K562 (cell line): Measurements from ENCODE around the gene USP10. TPM values are rescaled to one million over a fixed set of nuclear protein-coding genes. Genes with fewer than 3 reads are reported as not detected.
A peak's percentile ranks its signal among the peaks of the same experiment; 100 is the strongest.

ENCODE experiments used
- ATF1 ChIP-seq, 2 experiments: fragments of 450-650 bp in 1 of 2; IDR thresholded peaks; 2 replicates each; pipeline ENCODE4 v1.6.1; 2016; ENCODE audit warnings: missing compliant biosample characterization in 1 of 2, missing genetic modification characterization in 1 of 2
- BCL6 ChIP-seq: fragments of 250-450 bp; sonication (Bioruptor Pico); IDR thresholded peaks from 2 replicates; pipeline ENCODE4 v1.4.0; 2020
- CGGBP1 ChIP-seq: fragments of 250-450 bp; sonication (Bioruptor Pico); IDR thresholded peaks from 2 replicates; pipeline ENCODE4 v1.9.0; 2021; ENCODE audit warnings: mild to moderate bottlenecking
- CHD1 ChIP-seq: fragments of 200-600 bp; sonication (generic); IDR thresholded peaks from one replicate; pipeline ENCODE4 v1.6.1; 2012; ENCODE audit warnings: mild to moderate bottlenecking, moderate library complexity, low read length, inconsistent platforms
- E2F3 ChIP-seq: fragments of 250-450 bp; sonication (Bioruptor Pico); IDR thresholded peaks from 2 replicates; pipeline ENCODE4 v1.4.0; 2020; ENCODE audit warnings: mild to moderate bottlenecking
- ELF4 ChIP-seq: fragments of 450-650 bp; formaldehyde crosslinking; IDR thresholded peaks from 2 replicates; pipeline ENCODE4 v1.4.0; 2022; ENCODE audit warnings: missing genetic modification characterization
- FOXK2 ChIP-seq, 2 experiments: fragments of 450-650 bp; IDR thresholded peaks in 1 of 2; conservative IDR thresholded peaks in 1 of 2; 2 replicates each; pipeline ENCODE4 v1.6.1; 2016; ENCODE audit warnings: low read depth in 2 of 2, mild to moderate bottlenecking in 1 of 2
- HOXB6 ChIP-seq: fragments of 250-450 bp; sonication (Bioruptor Pico); IDR thresholded peaks from 2 replicates; pipeline ENCODE4 v1.5.1; 2022; ENCODE audit warnings: mild to moderate bottlenecking, borderline replicate concordance
- KAT2B ChIP-seq: IDR thresholded peaks from one replicate; pipeline ENCODE4 v1.6.1; 2012; ENCODE audit warnings: low read depth, mild to moderate bottlenecking, control low read depth, inconsistent platforms, low read length, moderate library complexity
- MCM3 ChIP-seq: fragments of 450-650 bp; IDR thresholded peaks from 2 replicates; pipeline ENCODE4 v1.6.1; 2016
- NFATC3 ChIP-seq: fragments of 450-650 bp; IDR thresholded peaks from 2 replicates; pipeline ENCODE4 v1.6.1; 2017; ENCODE audit warnings: mild to moderate bottlenecking
- POLR2B ChIP-seq: fragments of 450-650 bp; IDR thresholded peaks from 2 replicates; pipeline ENCODE4 v1.6.1; 2018; ENCODE audit warnings: low read depth; ENCODE audit not compliant: partially characterized antibody
- POLR3A ChIP-seq: IDR thresholded peaks from 2 replicates; pipeline ENCODE4 v1.6.1; 2011; ENCODE audit warnings: borderline replicate concordance, mild to moderate bottlenecking, moderate library complexity; ENCODE audit not compliant: insufficient read length, insufficient read depth; ENCODE audit errors: extremely low read depth
- RBM15 ChIP-seq: fragments of 200-400 bp; formaldehyde crosslinking; IDR thresholded peaks from 2 replicates; pipeline ENCODE4 v1.6.1; 2018; ENCODE audit warnings: mild to moderate bottlenecking, low read length, moderate library complexity; ENCODE audit not compliant: insufficient read depth
- RFX5 ChIP-seq: IDR thresholded peaks from 2 replicates; pipeline ENCODE4 v1.6.1; 2011; ENCODE audit warnings: low read depth, mild to moderate bottlenecking, improper control_type of control experiment, low read length
- TBL1XR1 ChIP-seq, 2 experiments: IDR thresholded peaks; 2 replicates each; pipeline ENCODE4 v1.6.1; 2012; ENCODE audit warnings: improper control_type of control experiment in 2 of 2, low read length in 2 of 2, mild to moderate bottlenecking in 1 of 2
- U2AF2 ChIP-seq: fragments of 200-400 bp; formaldehyde crosslinking; optimal IDR thresholded peaks from 2 replicates; pipeline ENCODE3; 2017; ENCODE audit warnings: low read depth, mild to moderate bottlenecking, low read length
- ZFP30 ChIP-seq: fragments of 250-450 bp; sonication (Bioruptor Pico); IDR thresholded peaks from 2 replicates; pipeline ENCODE4 v1.8.0; 2022; ENCODE audit warnings: moderate library complexity, mild to moderate bottlenecking, inconsistent platforms, borderline replicate concordance
- ZNF224 ChIP-seq: sonication (generic); formaldehyde crosslinking; IDR thresholded peaks from 2 replicates; pipeline ENCODE4 v1.8.0; 2022; ENCODE audit warnings: mild to moderate bottlenecking, missing genetic modification reagents
- ZNF551 ChIP-seq: fragments of 250-450 bp; sonication (Bioruptor Pico); IDR thresholded peaks from 2 replicates; pipeline ENCODE4 v1.5.0; 2021; ENCODE audit warnings: mild to moderate bottlenecking, moderate library complexity
- polyA plus RNA-seq, 8 experiments: library from polyadenylated mRNA; depleted of rRNA in 4 of 8; stranded (reverse) in 5 of 8; unstranded in 3 of 8; fragments of >200 nt; fragmentation: Nextera tagmentation in 2 of 8; fragmentation: Illumina TruSeq in 1 of 8; extraction: Ambion mirVana in 2 of 8; extraction: Trizol in 1 of 8; gene quantifications; 2 replicates each; pipeline versions ENCODE4 v1.2.1 to v1.2.3, GENCODE V29; 2011 to 2014; ENCODE audit warnings: inconsistent platforms in 1 of 8, missing spikeins in 1 of 8
- total RNA-seq, 7 experiments: library from RNA; depleted of rRNA in 6 of 7; stranded (reverse); fragments of >200 nt in 6 of 7; fragmentation: Illumina TruSeq in 2 of 7; extraction: Trizol in 2 of 7; gene quantifications; 2 replicates each; pipeline versions ENCODE4 v1.2.1 to v1.2.3, GENCODE V29; 2011 to 2021; ENCODE audit warnings: low replicate concordance in 1 of 7
- TF ChIP-seq, protein P1 (sequence below): fragments of 250-450 bp; sonication (Bioruptor Pico); IDR thresholded peaks from 2 replicates; pipeline ENCODE4 v1.5.0; 2020; ENCODE audit warnings: mild to moderate bottlenecking
- TF ChIP-seq, protein P2 (sequence below): fragments of 250-450 bp; sonication (Bioruptor Pico); IDR thresholded peaks from 2 replicates; pipeline ENCODE4 v1.4.0; 2020

The USP10 gene
- total and polyA plus RNA-seq, 9 of the 15 experiments (the other 6 are each of a cell fraction or from before 2014, with no cell fraction given): 61.7 to 197 (median 116) TPM

- TF ChIP-seq, protein P1, sequence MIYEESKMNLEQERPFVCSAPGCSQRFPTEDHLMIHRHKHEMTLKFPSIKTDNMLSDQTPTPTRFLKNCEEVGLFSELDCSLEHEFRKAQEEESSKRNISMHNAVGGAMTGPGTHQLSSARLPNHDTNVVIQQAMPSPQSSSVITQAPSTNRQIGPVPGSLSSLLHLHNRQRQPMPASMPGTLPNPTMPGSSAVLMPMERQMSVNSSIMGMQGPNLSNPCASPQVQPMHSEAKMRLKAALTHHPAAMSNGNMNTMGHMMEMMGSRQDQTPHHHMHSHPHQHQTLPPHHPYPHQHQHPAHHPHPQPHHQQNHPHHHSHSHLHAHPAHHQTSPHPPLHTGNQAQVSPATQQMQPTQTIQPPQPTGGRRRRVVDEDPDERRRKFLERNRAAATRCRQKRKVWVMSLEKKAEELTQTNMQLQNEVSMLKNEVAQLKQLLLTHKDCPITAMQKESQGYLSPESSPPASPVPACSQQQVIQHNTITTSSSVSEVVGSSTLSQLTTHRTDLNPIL (CRISPR knock-in tag): no peak
- TF ChIP-seq TBL1XR1 (IDR thresholded peaks at IDR 0.05; ENCODE audit: low read length in 2 of 2): no peak
- TF ChIP-seq CHD1: no peak
- no peak for TF ChIP-seq MCM3
- no peak for TF ChIP-seq FOXK2 (conservative IDR thresholded peaks at IDR 0.05 in 1 of 2, IDR thresholded peaks at IDR 0.05 in 1 of 2; ENCODE audit: low read depth in 2 of 2)
- no peak for TF ChIP-seq ZNF551 (CRISPR knock-in tag)
- TF ChIP-seq, protein P2, sequence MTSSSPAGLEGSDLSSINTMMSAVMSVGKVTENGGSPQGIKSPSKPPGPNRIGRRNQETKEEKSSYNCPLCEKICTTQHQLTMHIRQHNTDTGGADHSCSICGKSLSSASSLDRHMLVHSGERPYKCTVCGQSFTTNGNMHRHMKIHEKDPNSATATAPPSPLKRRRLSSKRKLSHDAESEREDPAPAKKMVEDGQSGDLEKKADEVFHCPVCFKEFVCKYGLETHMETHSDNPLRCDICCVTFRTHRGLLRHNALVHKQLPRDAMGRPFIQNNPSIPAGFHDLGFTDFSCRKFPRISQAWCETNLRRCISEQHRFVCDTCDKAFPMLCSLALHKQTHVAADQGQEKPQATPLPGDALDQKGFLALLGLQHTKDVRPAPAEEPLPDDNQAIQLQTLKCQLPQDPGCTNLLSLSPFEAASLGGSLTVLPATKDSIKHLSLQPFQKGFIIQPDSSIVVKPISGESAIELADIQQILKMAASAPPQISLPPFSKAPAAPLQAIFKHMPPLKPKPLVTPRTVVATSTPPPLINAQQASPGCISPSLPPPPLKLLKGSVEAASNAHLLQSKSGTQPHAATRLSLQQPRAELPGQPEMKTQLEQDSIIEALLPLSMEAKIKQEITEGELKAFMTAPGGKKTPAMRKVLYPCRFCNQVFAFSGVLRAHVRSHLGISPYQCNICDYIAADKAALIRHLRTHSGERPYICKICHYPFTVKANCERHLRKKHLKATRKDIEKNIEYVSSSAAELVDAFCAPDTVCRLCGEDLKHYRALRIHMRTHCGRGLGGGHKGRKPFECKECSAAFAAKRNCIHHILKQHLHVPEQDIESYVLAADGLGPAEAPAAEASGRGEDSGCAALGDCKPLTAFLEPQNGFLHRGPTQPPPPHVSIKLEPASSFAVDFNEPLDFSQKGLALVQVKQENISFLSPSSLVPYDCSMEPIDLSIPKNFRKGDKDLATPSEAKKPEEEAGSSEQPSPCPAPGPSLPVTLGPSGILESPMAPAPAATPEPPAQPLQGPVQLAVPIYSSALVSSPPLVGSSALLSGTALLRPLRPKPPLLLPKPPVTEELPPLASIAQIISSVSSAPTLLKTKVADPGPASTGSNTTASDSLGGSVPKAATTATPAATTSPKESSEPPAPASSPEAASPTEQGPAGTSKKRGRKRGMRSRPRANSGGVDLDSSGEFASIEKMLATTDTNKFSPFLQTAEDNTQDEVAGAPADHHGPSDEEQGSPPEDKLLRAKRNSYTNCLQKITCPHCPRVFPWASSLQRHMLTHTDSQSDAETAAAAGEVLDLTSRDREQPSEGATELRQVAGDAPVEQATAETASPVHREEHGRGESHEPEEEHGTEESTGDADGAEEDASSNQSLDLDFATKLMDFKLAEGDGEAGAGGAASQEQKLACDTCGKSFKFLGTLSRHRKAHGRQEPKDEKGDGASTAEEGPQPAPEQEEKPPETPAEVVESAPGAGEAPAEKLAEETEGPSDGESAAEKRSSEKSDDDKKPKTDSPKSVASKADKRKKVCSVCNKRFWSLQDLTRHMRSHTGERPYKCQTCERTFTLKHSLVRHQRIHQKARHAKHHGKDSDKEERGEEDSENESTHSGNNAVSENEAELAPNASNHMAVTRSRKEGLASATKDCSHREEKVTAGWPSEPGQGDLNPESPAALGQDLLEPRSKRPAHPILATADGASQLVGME (CRISPR knock-in tag): no peak
- TF ChIP-seq U2AF2: no peak
- TF ChIP-seq POLR3A: no peak
- TF ChIP-seq E2F3 (CRISPR knock-in tag): no peak
- no peak for TF ChIP-seq RFX5
- no peak for TF ChIP-seq ATF1 (CRISPR knock-in tag; IDR thresholded peaks at IDR 0.05)
- TF ChIP-seq ATF1 (tag; IDR thresholded peaks at IDR 0.05): 0 out of 2 replicates have a peak, but pooled peaks have one; percentile 7
- no peak for TF ChIP-seq HOXB6 (CRISPR knock-in tag)
- no peak for TF ChIP-seq ZFP30 (CRISPR knock-in tag)
- TF ChIP-seq POLR2B: no peak
- no peak for TF ChIP-seq KAT2B
- no peak for TF ChIP-seq ZNF224
- TF ChIP-seq BCL6 (CRISPR knock-in tag): no peak
- no peak for TF ChIP-seq NFATC3
- no peak for TF ChIP-seq ELF4 (CRISPR knock-in tag)
- TF ChIP-seq RBM15: no peak
- TF ChIP-seq CGGBP1 (CRISPR knock-in tag): no peak
Measured at GRCh38 chr16:84692451-84693214, 7.2 kb upstream of the USP10 start (continued).
